A549 (cell line): ENCODE measurements around the gene YWHAE. TPM values are rescaled to one million over a fixed set of nuclear protein-coding genes. Genes with fewer than 3 reads are reported as not detected.
A peak's percentile ranks its signal among the peaks of the same experiment; 100 is the strongest.
"Not testable (repeated sequence)": the region's sequence is repeated elsewhere in the genome, so short reads cannot be mapped to it uniquely, and the experiment has no call there.

ENCODE experiments used
- ATAC-seq, 2 experiments: fragments of 200-7000 bp in 1 of 2; fragments of >200 bp in 1 of 2; cut with Nextera tagmentation in 1 of 2; cut with Tn5 transposase in 1 of 2; 3 replicates each; pipeline versions ENCODE4 v1.8.0 to v1.9.1; 2018 to 2020; ENCODE audit warnings: mild to moderate bottlenecking in 1 of 2, moderate library complexity in 1 of 2
- CTCF ChIA-PET: fragments of 300-600 bp; sonication (Branson Sonifier 250); formaldehyde crosslinking; extraction: SDS; loops from one replicate; lab custom pipeline; 2021; ENCODE audit warnings: antibody characterized with exemption, inconsistent platforms; lab: Yijun Ruan, JAX
- POLR2A ChIA-PET: fragments of 350-600 bp; formaldehyde crosslinking; extraction: SDS; loops from one replicate; lab custom pipeline; 2021; ENCODE audit warnings: antibody characterized with exemption, inconsistent platforms; lab: Yijun Ruan, JAX
- DNase-seq, 2 experiments: peaks; one replicate each; pipeline versions ENCODE4 v3.0.0 to v3.0.0-alpha.2; 2011 to 2016; ENCODE audit warnings: low read depth in 1 of 2, low spot score in 1 of 2
- FAIRE-seq: peaks from 2 replicates; lab custom pipeline; 2011; peaks lifted over from hg19 to GRCh38; lab: Jason Lieb, UNC
- H3K27ac ChIP-seq, 2 experiments: fragments of >200 bp; sonication (Bioruptor Twin); formaldehyde crosslinking; 3 replicates each; pipeline ENCODE4 v1.5.1; 2016 to 2017
- H3K4me1 ChIP-seq: fragments of >200 bp; sonication (Bioruptor Twin); formaldehyde crosslinking; 3 replicates; pipeline ENCODE4 v1.6.1; 2016
- H3K4me2 ChIP-seq: fragments of >200 bp; sonication (Bioruptor Twin); formaldehyde crosslinking; 3 replicates; pipeline ENCODE4 v1.6.1; 2016
- H3K4me3 ChIP-seq: fragments of >200 bp; sonication (Bioruptor Twin); formaldehyde crosslinking; 3 replicates; pipeline ENCODE4 v1.5.1; 2016
- H3K9me3 ChIP-seq: fragments of >200 bp; sonication (Bioruptor Twin); formaldehyde crosslinking; 3 replicates; pipeline ENCODE4 v1.6.1; 2016
- CEBPB ChIP-seq, 2 experiments: fragments of >200 bp in 1 of 2; sonication (Bioruptor Twin) in 1 of 2; formaldehyde crosslinking in 1 of 2; IDR thresholded peaks; 2 replicates each; pipeline ENCODE4 v1.6.1; 2012 to 2016
- FOSB ChIP-seq: fragments of 250-450 bp; sonication (Bioruptor Pico); IDR thresholded peaks from 2 replicates; pipeline ENCODE4 v1.5.0; 2020; ENCODE audit warnings: mild to moderate bottlenecking, moderate library complexity
- FOSL2 ChIP-seq, 2 experiments: fragments of 450-650 bp in 1 of 2; fragments of >200 bp in 1 of 2; sonication (Bioruptor Twin) in 1 of 2; formaldehyde crosslinking; IDR thresholded peaks; 2 replicates each; pipeline versions ENCODE4 v1.5.0 to v1.6.1; 2016 to 2020; ENCODE audit warnings: mild to moderate bottlenecking in 1 of 2, moderate library complexity in 1 of 2
- NFE2L2 ChIP-seq: fragments of 150-350 bp; conservative IDR thresholded peaks from 2 replicates; pipeline ENCODE4 v1.6.1; 2014; ENCODE audit warnings: low read length
- POLR2AphosphoS2 ChIP-seq: conservative IDR thresholded peaks from 2 replicates; pipeline ENCODE4 v1.6.1; 2012; ENCODE audit warnings: low read length, improper control_type of control experiment, inconsistent platforms
- RARB ChIP-seq: fragments of 250-450 bp; sonication (Bioruptor Pico); IDR thresholded peaks from 2 replicates; pipeline ENCODE4 v1.8.0; 2021; ENCODE audit warnings: mild to moderate bottlenecking, moderate library complexity
- RCOR1 ChIP-seq: fragments of 150-350 bp; IDR thresholded peaks from 2 replicates; pipeline ENCODE4 v1.6.1; 2014; ENCODE audit warnings: antibody characterized with exemption, low read length, low read depth
- REST ChIP-seq: fragments of 200-600 bp; sonication (generic); IDR thresholded peaks from 2 replicates; pipeline ENCODE4 v1.6.1; 2016; ENCODE audit warnings: antibody characterized with exemption, mild to moderate bottlenecking, moderate library complexity
- RFX5 ChIP-seq: fragments of 450-650 bp; IDR thresholded peaks from 2 replicates; pipeline ENCODE4 v1.7.1; 2014; ENCODE audit warnings: antibody characterized with exemption, mild to moderate bottlenecking, moderate library complexity
- WGBS: methylation state at CpG from one replicate; pipeline ENCODE4 v1.1.6; 2017; ENCODE audit errors: missing lambda C conversion rate; 5-methylcytosine and 5-hydroxymethylcytosine counted together
- polyA plus RNA-seq, 4 experiments: library from polyadenylated mRNA; depleted of rRNA in 3 of 4; stranded (reverse); fragments of >200 nt; fragmentation: RNase III in 1 of 4; extraction: RNeasy Plus Mini Kit Qiagen cat#74134 plus additional on column Dnase treatment in 1 of 4; gene quantifications; 2 replicates in 3 of 4; 3 replicates in 1 of 4; pipeline ENCODE4 v1.2.3, GENCODE V29; 2011 to 2017
- TF ChIP-seq, protein P1 (sequence below): IDR thresholded peaks from 2 replicates; pipeline ENCODE4 v1.6.1; 2012
- TF ChIP-seq, protein P2 (sequence below): fragments of >200 bp; sonication (Bioruptor Twin); formaldehyde crosslinking; IDR thresholded peaks from 3 replicates; pipeline ENCODE4 v1.5.1; 2016

YWHAE gene
- polyA plus RNA-seq, 2 of the 4 experiments (the other 2 are of a cell fraction), result 1,284 to 1,548 TPM

DNA sequence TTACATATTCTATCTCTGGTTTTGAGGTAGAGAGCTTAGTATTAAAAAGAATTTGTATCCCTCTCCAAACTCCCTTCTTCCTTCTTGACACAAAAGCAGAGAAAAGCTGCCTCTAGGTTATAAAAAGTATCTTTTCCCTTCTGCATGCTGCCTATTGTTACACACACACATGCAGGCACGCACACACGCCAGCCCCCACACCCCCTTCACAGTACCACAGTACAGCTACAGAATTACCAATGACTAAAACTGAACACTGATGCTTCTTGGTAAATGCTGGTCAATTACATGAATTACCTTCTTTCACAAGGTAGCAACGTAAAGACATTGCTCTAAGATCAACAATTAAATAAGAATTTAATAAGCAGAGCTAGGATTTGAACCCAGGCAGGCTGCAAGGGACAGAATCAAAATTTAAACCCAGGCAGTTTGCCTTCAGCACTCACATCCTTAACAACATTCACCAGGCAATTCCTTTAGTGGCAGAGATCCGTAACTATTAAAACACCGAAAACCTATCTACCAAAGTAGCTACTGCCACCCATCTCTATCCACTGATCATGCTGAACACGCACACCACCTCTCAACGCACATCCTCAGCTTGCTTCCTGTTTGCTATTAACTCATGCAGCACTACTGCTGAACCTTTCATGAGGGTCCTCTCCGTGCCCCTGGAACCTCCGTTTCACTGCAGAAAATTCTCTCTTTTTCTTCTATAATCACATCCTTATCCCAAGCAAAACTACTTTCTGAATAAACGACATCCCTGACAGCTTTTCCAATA, 37.8 kb downstream of the YWHAE start (continued):
- no peak for TF ChIP-seq REST
- TF ChIP-seq RARB (CRISPR knock-in tag), result no peak
- TF ChIP-seq, protein P1, sequence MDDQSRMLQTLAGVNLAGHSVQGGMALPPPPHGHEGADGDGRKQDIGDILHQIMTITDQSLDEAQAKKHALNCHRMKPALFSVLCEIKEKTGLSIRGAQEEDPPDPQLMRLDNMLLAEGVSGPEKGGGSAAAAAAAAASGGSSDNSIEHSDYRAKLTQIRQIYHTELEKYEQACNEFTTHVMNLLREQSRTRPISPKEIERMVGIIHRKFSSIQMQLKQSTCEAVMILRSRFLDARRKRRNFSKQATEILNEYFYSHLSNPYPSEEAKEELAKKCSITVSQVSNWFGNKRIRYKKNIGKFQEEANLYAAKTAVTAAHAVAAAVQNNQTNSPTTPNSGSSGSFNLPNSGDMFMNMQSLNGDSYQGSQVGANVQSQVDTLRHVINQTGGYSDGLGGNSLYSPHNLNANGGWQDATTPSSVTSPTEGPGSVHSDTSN, result no peak

GRCh38 chr17:1360975-1361374, 39.0 kb downstream of the YWHAE start:
- ChIA-PET POLR2A (interaction anchor here (1.4 kb wide), 1 partner anchor 156 kb away, joined by 6 read pairs; the partner anchor contains the start of gene INPP5K), CTCF (interaction anchor here (0.6 to 2.8 kb wide), 6 partner anchors 9 to 155 kb away, joined by 3 to 14 read pairs (median 12); partner anchors contain the start of gene INPP5K)
- H3K9me3 ChIP-seq, result no peaks in the 10 kb centered on the region
- FAIRE-seq, result no peak
- TF ChIP-seq RCOR1 (no peak), FOSB (CRISPR knock-in tag) (no peak), NFE2L2 (no peak)
- TF ChIP-seq, protein P2, sequence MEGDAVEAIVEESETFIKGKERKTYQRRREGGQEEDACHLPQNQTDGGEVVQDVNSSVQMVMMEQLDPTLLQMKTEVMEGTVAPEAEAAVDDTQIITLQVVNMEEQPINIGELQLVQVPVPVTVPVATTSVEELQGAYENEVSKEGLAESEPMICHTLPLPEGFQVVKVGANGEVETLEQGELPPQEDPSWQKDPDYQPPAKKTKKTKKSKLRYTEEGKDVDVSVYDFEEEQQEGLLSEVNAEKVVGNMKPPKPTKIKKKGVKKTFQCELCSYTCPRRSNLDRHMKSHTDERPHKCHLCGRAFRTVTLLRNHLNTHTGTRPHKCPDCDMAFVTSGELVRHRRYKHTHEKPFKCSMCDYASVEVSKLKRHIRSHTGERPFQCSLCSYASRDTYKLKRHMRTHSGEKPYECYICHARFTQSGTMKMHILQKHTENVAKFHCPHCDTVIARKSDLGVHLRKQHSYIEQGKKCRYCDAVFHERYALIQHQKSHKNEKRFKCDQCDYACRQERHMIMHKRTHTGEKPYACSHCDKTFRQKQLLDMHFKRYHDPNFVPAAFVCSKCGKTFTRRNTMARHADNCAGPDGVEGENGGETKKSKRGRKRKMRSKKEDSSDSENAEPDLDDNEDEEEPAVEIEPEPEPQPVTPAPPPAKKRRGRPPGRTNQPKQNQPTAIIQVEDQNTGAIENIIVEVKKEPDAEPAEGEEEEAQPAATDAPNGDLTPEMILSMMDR, result peak; percentile 29; the same call in 1 of the 3 replicates
- H3K4me2 ChIP-seq, result no peak overlapping the region
- H3K4me3 ChIP-seq, result no peak overlapping the region
- 87% methylated on average over 12 of the region's 12 CpGs for WGBS
- H3K27ac ChIP-seq, result no peak overlapping the region
- no peak for ATAC-seq
- H3K4me1 ChIP-seq, result peaks cover 40% of the 10 kb centered on the region
- no peak for DNase-seq

DNA sequence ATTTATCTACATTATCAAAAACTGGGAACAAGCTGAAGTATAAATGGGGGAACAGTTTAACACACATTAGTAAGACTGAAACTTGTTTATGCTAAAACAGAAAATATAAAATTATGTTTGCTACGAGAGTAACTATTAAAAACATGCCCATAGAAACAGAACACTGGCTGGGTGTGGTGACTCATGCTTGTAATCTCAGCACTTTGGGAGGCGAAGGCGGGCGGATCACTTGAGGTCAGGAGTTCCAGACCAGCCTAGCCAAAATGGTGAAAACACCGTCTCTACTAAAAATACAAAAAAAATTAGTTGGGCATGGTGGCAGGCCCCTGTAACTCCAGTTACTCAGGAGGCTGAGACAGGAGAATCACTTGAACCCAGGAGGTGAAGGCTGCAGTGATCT, 39.7 kb downstream of the YWHAE start:
- H3K27ac ChIP-seq; CTCF ChIA-PET; FAIRE-seq; ATAC-seq; POLR2A ChIA-PET; DNase-seq; H3K4me3 ChIP-seq; H3K9me3 ChIP-seq; TF ChIP-seq FOSL2 (IDR thresholded peaks at IDR 0.05): not testable (repeated sequence)
- 59% methylated on average over 5 of the region's 5 CpGs for whole genome bisulfite sequencing
- TF ChIP-seq FOSL2 (CRISPR knock-in tag; IDR thresholded peaks at IDR 0.05), result peak; percentile 73
- peaks cover 35% of the 10 kb centered on the region for H3K4me1 ChIP-seq
- 0 out of 3 replicates have a peak overlapping the region, but pooled peaks have one; percentile 3 for H3K4me2 ChIP-seq

GRCh38 chr17:1354030-1354429, 46.0 kb downstream of the YWHAE start:
- FAIRE-seq (no peak), DNase-seq (no peak), ATAC-seq (no peak)
- Histone ChIP-seq H3K27ac (no peak overlapping the region), H3K4me3 (no peak overlapping the region), H3K4me1 (peaks cover 2% of the 10 kb centered on the region; the same call in 1 of the 3 replicates), H3K4me2 (no peak overlapping the region), H3K9me3 (no peaks in the 10 kb centered on the region)
- TF ChIP-seq CEBPB (IDR thresholded peaks at IDR 0.05) (0 out of 4 replicates have a peak, but pooled peaks of 1 of the 2 experiments have one; percentile 27), RFX5 (no peak), POLR2AphosphoS2 (no peak)
- POLR2A ChIA-PET, result no interaction called here
- CTCF ChIA-PET, result interaction anchor here (0.9 to 1.4 kb wide), 7 partner anchors 12 to 162 kb away, joined by 3 to 15 read pairs (median 3); no protein-coding TSS in a partner anchor
- 94% methylated on average over 7 of the region's 7 CpGs for WGBS

DNA sequence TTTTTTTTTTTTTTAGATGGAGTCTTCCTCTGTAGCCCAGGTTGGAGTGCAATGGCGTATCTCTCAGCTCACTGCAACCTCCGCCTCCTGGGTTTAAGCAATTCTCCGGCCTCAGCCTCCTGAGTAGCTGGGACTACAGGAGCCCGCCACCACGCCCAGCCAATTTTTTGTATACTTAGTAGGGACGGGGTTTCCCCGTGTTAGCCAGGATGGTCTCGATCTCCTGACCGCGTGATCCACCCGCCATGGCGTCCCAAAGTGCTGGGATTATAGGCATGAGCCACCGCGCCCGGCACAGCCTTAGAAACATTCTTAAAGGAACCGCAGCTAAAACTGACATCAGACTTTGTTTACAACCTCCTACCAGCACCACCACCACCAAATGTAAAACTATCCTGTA, 47.5 kb downstream of the YWHAE start:
- H3K27ac ChIP-seq, H3K4me3 ChIP-seq, H3K4me2 ChIP-seq, POLR2A ChIA-PET, FAIRE-seq, H3K9me3 ChIP-seq, ATAC-seq, DNase-seq: not testable (repeated sequence)
- CTCF ChIA-PET, result interaction anchor here (1.0 to 3.5 kb wide), 5 partner anchors 9 to 23 kb away, joined by 3 to 30 read pairs (median 7); no protein-coding TSS in a partner anchor
- H3K4me1 ChIP-seq, result peaks cover 17% of the 10 kb centered on the region
- WGBS, result 89% methylated on average over 16 of the region's 16 CpGs
